GM04503 (cell line): ENCODE data around the gene SOST.
"Not testable (repeated sequence)": the region's sequence is repeated elsewhere in the genome, so short reads cannot be mapped to it uniquely, and the experiment has no call there.

Source experiments
- DNase-seq: peaks from one replicate; pipeline ENCODE4 v3.0.0-alpha.2; 2012; ENCODE audit warnings: low read depth

The SOST gene

GRCh38 chr17:43758497-43759174 is at the start of gene SOST:
Gene SOST (minus strand): TSS chr17:43758791. CDS start chr17:43758741, 50 bp downstream.
- DNase-seq, result no peak

GRCh38 chr17:43808076-43808475 is 49.5 kb upstream of the SOST start:
- DNase-seq, result no peak

- no peak for DNase-seq
These were observed 46.5 kb upstream of the SOST start for GRCh38 chr17:43805117-43805516.

GRCh38 chr17:43803758-43804157 is 45.2 kb upstream of the SOST start:
- no peak for DNase-seq

GRCh38 chr17:43801844-43802243 is 43.3 kb upstream of the SOST start:
- no peak for DNase-seq

- no peak for DNase-seq
These were observed 42.1 kb upstream of the SOST start for GRCh38 chr17:43800736-43801135.

- DNase-seq, result no peak
These were observed 40.5 kb upstream of the SOST start for GRCh38 chr17:43799047-43799446.

- DNase-seq, result not testable (repeated sequence)
These were observed 39.4 kb upstream of the SOST start for GRCh38 chr17:43798024-43798423.

- DNase-seq, result not testable (repeated sequence)
These were observed 34.1 kb upstream of the SOST start for GRCh38 chr17:43792668-43793067.

GRCh38 chr17:43791589-43791988 is 33.0 kb upstream of the SOST start:
- no peak for DNase-seq

- no peak for DNase-seq
These were observed 31.8 kb upstream of the SOST start for GRCh38 chr17:43790311-43790940.

GRCh38 chr17:43789482-43789881 is 30.9 kb upstream of the SOST start:
- DNase-seq, result no peak

GRCh38 chr17:43788540-43788939 is 29.9 kb upstream of the SOST start:
- DNase-seq, result no peak

GRCh38 chr17:43787728-43788127 is 29.1 kb upstream of the SOST start:
- no peak for DNase-seq

GRCh38 chr17:43784628-43785101 is 26.1 kb upstream of the SOST start:
- peak; percentile 85 for DNase-seq

- peak; percentile 73 for DNase-seq
These were observed 25.5 kb upstream of the SOST start for GRCh38 chr17:43784068-43784467.

GRCh38 chr17:43782913-43783680 is 24.5 kb upstream of the SOST start:
- no peak for DNase-seq

GRCh38 chr17:43780135-43780534 is 21.5 kb upstream of the SOST start, which contains the start of gene CFAP97D1:
Gene CFAP97D1 (plus strand): TSS chr17:43780435. CDS start chr17:43780463, 28 bp downstream.
- DNase-seq, result no peak

- DNase-seq, result no peak
These were observed 20.8 kb upstream of the SOST start for GRCh38 chr17:43779145-43780125.

- DNase-seq, result peak; percentile 57
These were observed 19.9 kb upstream of the SOST start, which contains the start of gene DUSP3 for GRCh38 chr17:43778337-43779144. Gene DUSP3 (minus strand): TSS chr17:43778977. CDS start chr17:43778924, 53 bp downstream.
